A673 (cell line): Measurements from ENCODE around the gene EPB41L5. TPM values are rescaled to one million over a fixed set of nuclear protein-coding genes. Genes with fewer than 3 reads are reported as not detected.

Source experiments
- BruUV-seq: library from RNA; stranded (reverse); fragments of 400-500 nt; replicated peaks from 2 replicates; lab custom pipeline; 2021; lab: Mats Ljungman, UMichigan
- CTCF ChIA-PET: fragments of 300-600 bp; sonication (Branson Sonifier 250); formaldehyde crosslinking; loops from one replicate; lab custom pipeline; 2022; ENCODE audit warnings: antibody characterized with exemption; lab: Charles Lee
- POLR2A ChIA-PET: fragments of 300-600 bp; sonication (Branson Sonifier 250); formaldehyde crosslinking; loops from one replicate; lab custom pipeline; 2022; ENCODE audit warnings: antibody characterized with exemption; ENCODE audit not compliant: low non-redundant PET; lab: Charles Lee
- DNase-seq: peaks from one replicate; pipeline ENCODE4 v3.0.0-alpha.2; 2015; ENCODE audit warnings: low spot score
- H3K27ac ChIP-seq: fragments of 200-600 bp; sonication (generic); 2 replicates; pipeline ENCODE4 v1.5.1; 2016; ENCODE audit warnings: mixed run types, low read depth, mild to moderate bottlenecking, mixed read lengths, antibody characterized with exemption, low read length; ENCODE audit not compliant: poor library complexity, severe bottlenecking
- H3K27me3 ChIP-seq: fragments of 200-600 bp; sonication (generic); replicated peaks from 2 replicates; pipeline ENCODE4 v1.6.1; 2017; ENCODE audit warnings: mixed run types, low read depth, mild to moderate bottlenecking, mixed read lengths, antibody characterized with exemption, low read length; ENCODE audit not compliant: insufficient read depth, poor library complexity
- H3K36me3 ChIP-seq: fragments of 200-600 bp; sonication (generic); 2 replicates; pipeline ENCODE4 v1.6.1; 2016; ENCODE audit warnings: mixed run types, mild to moderate bottlenecking, mixed read lengths, antibody characterized with exemption, low read length; ENCODE audit not compliant: insufficient read depth, poor library complexity, severe bottlenecking
- H3K4me1 ChIP-seq: fragments of 200-600 bp; sonication (generic); 2 replicates; pipeline ENCODE4 v1.6.1; 2017; ENCODE audit warnings: mixed run types, mild to moderate bottlenecking, mixed read lengths, antibody characterized with exemption, low read length; ENCODE audit not compliant: insufficient read depth, poor library complexity, severe bottlenecking
- H3K4me3 ChIP-seq: fragments of 200-600 bp; sonication (generic); 2 replicates; pipeline ENCODE4 v1.5.1; 2016; ENCODE audit warnings: low read depth, mixed run types, mild to moderate bottlenecking, mixed read lengths, low read length; ENCODE audit not compliant: poor library complexity, severe bottlenecking
- H3K9me3 ChIP-seq: fragments of 200-600 bp; sonication (generic); 2 replicates; pipeline ENCODE4 v1.6.1; 2016; ENCODE audit warnings: mixed run types, low read depth, mild to moderate bottlenecking, mixed read lengths, antibody characterized with exemption, low read length; ENCODE audit not compliant: poor library complexity, severe bottlenecking
- EZH2 ChIP-seq: fragments of 200-600 bp; sonication (generic); IDR thresholded peaks from 2 replicates; pipeline ENCODE4 v1.6.1; 2017; ENCODE audit warnings: borderline replicate concordance, low read depth, mild to moderate bottlenecking, mixed read lengths, antibody characterized with exemption, low read length; ENCODE audit not compliant: poor library complexity, severe bottlenecking
- intact Hi-C: fragments of 100-400 bp; cut with micrococcal nuclease; formaldehyde crosslinking; loops from one replicate; pipeline ENCODE4 v1.10.0; 2022; ENCODE audit not compliant: unreplicated experiment
- total RNA-seq: library from RNA; stranded (reverse); gene quantifications from 2 replicates; pipeline ENCODE4 v1.2.3, GENCODE V29; 2021
- TF ChIP-seq, protein P1 (sequence below): fragments of 300-800, 200-600 bp; sonication (generic); conservative IDR thresholded peaks from 2 replicates; pipeline ENCODE4 v1.5.1; 2017; ENCODE audit warnings: low read depth, mild to moderate bottlenecking, antibody characterized with exemption, low read length, moderate library complexity, mixed read lengths

Gene EPB41L5
- total RNA-seq, 1 experiment from 2014 or later, result 26.5 TPM

DNA sequence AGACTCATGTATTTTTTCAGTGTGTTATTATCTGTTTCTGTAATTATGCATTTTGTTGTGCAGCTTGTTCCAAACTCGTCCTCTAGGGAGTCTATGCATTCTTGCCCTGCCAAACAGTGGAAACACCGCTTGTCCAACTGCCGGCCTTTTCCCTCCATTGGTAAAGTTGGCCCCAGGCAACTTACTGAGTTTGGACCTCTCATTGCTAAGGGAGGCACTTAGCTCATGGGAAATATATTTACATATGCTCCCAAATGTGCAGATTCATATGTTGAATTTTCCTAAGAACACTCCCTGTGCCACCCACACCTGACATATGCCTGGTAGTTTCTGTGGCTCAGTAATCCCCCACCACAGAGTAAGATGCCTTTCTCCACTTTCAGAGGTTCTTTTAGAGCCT is 112.3 kb downstream of the EPB41L5 start:
- Histone ChIP-seq H3K36me3 (no peaks in the 10 kb centered on the region), H3K27ac (no peak overlapping the region), H3K27me3 (no peaks in the 10 kb centered on the region), H3K9me3 (no peaks in the 10 kb centered on the region), H3K4me1 (no peaks in the 10 kb centered on the region), H3K4me3 (no peak overlapping the region)
- POLR2A ChIA-PET, result no interaction called here
- BruUV-seq, result no TSS peak
- no peak for DNase-seq
- intact Hi-C loops, result no loop called here
- CTCF ChIA-PET, result no interaction called here
- TF ChIP-seq EZH2, result no peak
- TF ChIP-seq, protein P1, sequence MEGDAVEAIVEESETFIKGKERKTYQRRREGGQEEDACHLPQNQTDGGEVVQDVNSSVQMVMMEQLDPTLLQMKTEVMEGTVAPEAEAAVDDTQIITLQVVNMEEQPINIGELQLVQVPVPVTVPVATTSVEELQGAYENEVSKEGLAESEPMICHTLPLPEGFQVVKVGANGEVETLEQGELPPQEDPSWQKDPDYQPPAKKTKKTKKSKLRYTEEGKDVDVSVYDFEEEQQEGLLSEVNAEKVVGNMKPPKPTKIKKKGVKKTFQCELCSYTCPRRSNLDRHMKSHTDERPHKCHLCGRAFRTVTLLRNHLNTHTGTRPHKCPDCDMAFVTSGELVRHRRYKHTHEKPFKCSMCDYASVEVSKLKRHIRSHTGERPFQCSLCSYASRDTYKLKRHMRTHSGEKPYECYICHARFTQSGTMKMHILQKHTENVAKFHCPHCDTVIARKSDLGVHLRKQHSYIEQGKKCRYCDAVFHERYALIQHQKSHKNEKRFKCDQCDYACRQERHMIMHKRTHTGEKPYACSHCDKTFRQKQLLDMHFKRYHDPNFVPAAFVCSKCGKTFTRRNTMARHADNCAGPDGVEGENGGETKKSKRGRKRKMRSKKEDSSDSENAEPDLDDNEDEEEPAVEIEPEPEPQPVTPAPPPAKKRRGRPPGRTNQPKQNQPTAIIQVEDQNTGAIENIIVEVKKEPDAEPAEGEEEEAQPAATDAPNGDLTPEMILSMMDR, result no peak

DNA sequence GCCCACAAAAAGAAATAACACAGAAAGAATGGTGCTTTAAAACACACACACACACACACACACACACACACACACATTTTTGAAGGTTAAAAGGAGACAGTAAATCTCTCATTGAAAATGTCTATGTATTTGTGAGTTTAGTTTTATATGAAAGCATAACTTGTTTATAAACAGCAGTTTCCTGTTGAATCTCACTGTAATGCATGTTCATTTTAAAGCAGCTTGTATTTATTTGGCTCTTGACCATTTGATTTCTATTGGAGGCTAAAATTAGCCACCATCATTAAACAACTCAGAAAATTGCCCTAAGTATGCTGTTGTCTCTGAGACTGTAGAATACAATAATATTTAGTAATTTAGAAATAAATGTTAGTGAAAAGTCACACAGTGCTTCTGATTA is 115.3 kb downstream of the EPB41L5 start:
- no peaks in the 10 kb centered on the region for H3K4me1 ChIP-seq
- no peak for DNase-seq
- intact Hi-C loops, result no loop called here
- TF ChIP-seq, protein P1, result no peak
- no peak for TF ChIP-seq EZH2
- ChIA-PET POLR2A (no interaction called here), CTCF (no interaction called here)
- no peak overlapping the region for H3K27ac ChIP-seq
- no TSS peak for BruUV-seq
- no peak overlapping the region for H3K4me3 ChIP-seq
- H3K36me3 ChIP-seq, result no peaks in the 10 kb centered on the region
- H3K9me3 ChIP-seq, result no peaks in the 10 kb centered on the region
- H3K27me3 ChIP-seq, result no peaks in the 10 kb centered on the region

DNA sequence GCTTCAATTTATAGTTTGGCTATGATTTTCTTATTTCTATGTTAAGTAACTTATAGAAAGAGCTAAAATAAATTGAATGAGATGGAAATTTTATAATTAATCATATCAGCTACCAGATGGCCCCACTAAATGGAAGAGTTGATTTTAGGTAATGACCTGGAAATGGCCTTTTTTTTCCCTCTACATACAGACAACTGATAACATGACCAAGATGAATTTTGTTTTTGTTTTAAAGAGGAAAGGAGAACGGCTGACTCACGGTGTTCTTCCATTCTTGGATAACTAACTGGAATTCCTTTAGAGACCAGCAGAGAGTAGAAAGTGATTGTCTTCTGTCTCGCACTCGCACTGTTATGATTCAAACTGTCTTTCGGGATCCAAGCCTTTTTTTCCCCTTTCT is 119.3 kb downstream of the EPB41L5 start:
- H3K4me3 ChIP-seq, result no peak overlapping the region
- TF ChIP-seq, protein P1, result no peak
- TF ChIP-seq EZH2, result no peak
- no TSS peak for BruUV-seq
- ChIA-PET CTCF (no interaction called here), POLR2A (no interaction called here)
- H3K9me3 ChIP-seq, result no peaks in the 10 kb centered on the region
- intact Hi-C loops, result no loop called here
- H3K36me3 ChIP-seq, result no peaks in the 10 kb centered on the region
- H3K27me3 ChIP-seq, result no peaks in the 10 kb centered on the region
- DNase-seq, result no peak
- H3K4me1 ChIP-seq, result no peaks in the 10 kb centered on the region
- no peak overlapping the region for H3K27ac ChIP-seq
